Measurements from ENCODE around the gene APLNR. TPM values are rescaled to one million over a fixed set of nuclear protein-coding genes. Genes with fewer than 3 reads are reported as not detected.

Gene APLNR
- total and polyA plus RNA-seq, 2 donors (not counting 1 experiment from before 2014, with no cell fraction given), result not detected

DNA sequence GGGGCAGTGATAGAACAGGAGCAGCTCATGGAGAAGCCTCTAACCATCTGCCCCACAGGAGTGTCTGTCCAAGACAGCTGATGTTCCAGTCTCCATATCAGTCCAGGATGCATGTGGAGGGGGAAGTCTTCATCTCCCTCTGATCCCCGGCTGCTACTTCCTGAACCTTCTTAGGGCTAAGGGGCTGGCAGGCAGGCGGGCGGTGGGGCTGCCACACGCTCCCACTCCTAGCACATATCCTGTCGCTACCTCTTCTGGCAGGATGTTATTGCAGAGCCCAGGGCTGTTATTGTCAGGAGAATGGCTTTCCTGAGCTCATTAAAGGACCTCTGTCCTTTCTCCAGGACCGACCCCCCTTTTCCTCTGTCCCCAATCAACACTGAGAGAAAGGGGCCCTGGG lies 29.9 kb downstream of the APLNR start:
- Histone ChIP-seq H3K79me2 (ENCODE audit: control insufficient read depth, insufficient read depth, low read length) (no peaks in the 10 kb centered on the region), H3K4me2 (ENCODE audit: extremely low read depth, insufficient read depth, low read length) (no peak overlapping the region), H3K9me3 (ENCODE audit: control insufficient read depth, insufficient read depth, low read depth, low read length) (no peaks in the 10 kb centered on the region), H2AFZ (ENCODE audit: low read length) (no peak overlapping the region), H3K27me3 (ENCODE audit: control insufficient read depth, insufficient read depth, low read length) (peaks cover 21% of the 10 kb centered on the region), H3K27ac (ENCODE audit: insufficient read depth, low read length) (no peak overlapping the region), H3K9ac (ENCODE audit: insufficient read depth, low read length) (no peak overlapping the region), H4K20me1 (ENCODE audit: control insufficient read depth, extremely low read depth, insufficient read depth, low read length) (no peaks in the 10 kb centered on the region), H3K4me1 (ENCODE audit: control insufficient read depth, extremely low read depth, insufficient read depth, low read length) (no peaks in the 10 kb centered on the region), H3K36me3 (ENCODE audit: control insufficient read depth, insufficient read depth, low read length) (no peaks in the 10 kb centered on the region), H3K4me3 (replicated peaks in 1 of 4; ENCODE audit: control extremely low read depth in 1 of 4, insufficient read depth in 1 of 4, low read depth in 3 of 4, low read length in 4 of 4) (no peak overlapping the region)
- no peak for DNase-seq (ENCODE audit: low read depth in 2 of 2)
- no peak for TF ChIP-seq EZH2 (IDR thresholded peaks at IDR 0.05; ENCODE audit: low read length, missing control alignments)
- TF ChIP-seq, protein P1, sequence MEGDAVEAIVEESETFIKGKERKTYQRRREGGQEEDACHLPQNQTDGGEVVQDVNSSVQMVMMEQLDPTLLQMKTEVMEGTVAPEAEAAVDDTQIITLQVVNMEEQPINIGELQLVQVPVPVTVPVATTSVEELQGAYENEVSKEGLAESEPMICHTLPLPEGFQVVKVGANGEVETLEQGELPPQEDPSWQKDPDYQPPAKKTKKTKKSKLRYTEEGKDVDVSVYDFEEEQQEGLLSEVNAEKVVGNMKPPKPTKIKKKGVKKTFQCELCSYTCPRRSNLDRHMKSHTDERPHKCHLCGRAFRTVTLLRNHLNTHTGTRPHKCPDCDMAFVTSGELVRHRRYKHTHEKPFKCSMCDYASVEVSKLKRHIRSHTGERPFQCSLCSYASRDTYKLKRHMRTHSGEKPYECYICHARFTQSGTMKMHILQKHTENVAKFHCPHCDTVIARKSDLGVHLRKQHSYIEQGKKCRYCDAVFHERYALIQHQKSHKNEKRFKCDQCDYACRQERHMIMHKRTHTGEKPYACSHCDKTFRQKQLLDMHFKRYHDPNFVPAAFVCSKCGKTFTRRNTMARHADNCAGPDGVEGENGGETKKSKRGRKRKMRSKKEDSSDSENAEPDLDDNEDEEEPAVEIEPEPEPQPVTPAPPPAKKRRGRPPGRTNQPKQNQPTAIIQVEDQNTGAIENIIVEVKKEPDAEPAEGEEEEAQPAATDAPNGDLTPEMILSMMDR (conservative IDR thresholded peaks at IDR 0.05 in 1 of 2, IDR thresholded peaks at IDR 0.05 in 1 of 2; ENCODE audit: low read depth in 1 of 2, low read length in 2 of 2), result no peak

DNA sequence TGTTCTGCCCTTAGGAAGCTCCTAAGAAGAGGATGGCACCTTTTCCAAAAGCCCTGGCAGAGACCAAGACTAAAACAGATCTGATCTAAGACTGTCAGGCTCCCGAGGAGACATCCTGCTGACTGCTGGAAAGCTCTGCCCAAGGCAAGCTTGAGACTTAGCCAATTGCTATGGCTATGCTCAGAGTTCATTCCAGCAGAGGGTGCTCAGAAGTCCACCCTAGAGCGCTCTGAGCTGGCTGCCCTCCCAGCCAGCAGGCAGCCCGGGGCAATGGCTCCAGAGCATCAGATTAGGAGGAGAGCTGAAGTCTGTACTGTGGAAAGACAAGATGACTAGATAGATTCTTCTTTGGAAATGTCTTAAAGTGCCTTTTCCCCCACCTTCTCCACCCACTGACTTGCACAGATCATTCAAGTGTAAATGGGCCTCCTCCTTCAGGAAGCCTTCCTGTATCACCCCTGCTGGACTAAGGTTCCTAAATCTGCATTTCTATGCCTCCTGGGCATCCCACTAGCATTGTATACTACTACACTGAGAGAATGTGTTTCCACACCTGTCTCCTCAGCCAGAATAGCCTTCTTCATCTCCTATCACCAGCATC lies 31.9 kb downstream of the APLNR start:
- H3K9ac ChIP-seq (ENCODE audit: insufficient read depth, low read length), result no peak overlapping the region
- DNase-seq (ENCODE audit: low read depth in 2 of 2), result peak; percentile 43 to 49
- H3K4me1 ChIP-seq (ENCODE audit: control insufficient read depth, extremely low read depth, insufficient read depth, low read length), result no peaks in the 10 kb centered on the region
- H2AFZ ChIP-seq (ENCODE audit: low read length), result no peak overlapping the region
- H3K79me2 ChIP-seq (ENCODE audit: control insufficient read depth, insufficient read depth, low read length), result no peaks in the 10 kb centered on the region
- H3K27me3 ChIP-seq (ENCODE audit: control insufficient read depth, insufficient read depth, low read length), result peaks cover 24% of the 10 kb centered on the region
- no peak overlapping the region for H3K4me3 ChIP-seq (replicated peaks in 1 of 4; ENCODE audit: control extremely low read depth in 1 of 4, insufficient read depth in 1 of 4, low read depth in 3 of 4, low read length in 4 of 4)
- no peaks in the 10 kb centered on the region for H3K9me3 ChIP-seq (ENCODE audit: control insufficient read depth, insufficient read depth, low read depth, low read length)
- no peaks in the 10 kb centered on the region for H4K20me1 ChIP-seq (ENCODE audit: control insufficient read depth, extremely low read depth, insufficient read depth, low read length)
- TF ChIP-seq EZH2 (IDR thresholded peaks at IDR 0.05; ENCODE audit: low read length, missing control alignments), result no peak
- TF ChIP-seq, protein P1 (conservative IDR thresholded peaks at IDR 0.05 in 1 of 2, IDR thresholded peaks at IDR 0.05 in 1 of 2; ENCODE audit: low read depth in 1 of 2, low read length in 2 of 2), result peak in 1 of 2 donors; percentile 17
- no peak overlapping the region for H3K4me2 ChIP-seq (ENCODE audit: extremely low read depth, insufficient read depth, low read length)
- H3K27ac ChIP-seq (ENCODE audit: insufficient read depth, low read length), result no peak overlapping the region
- no peaks in the 10 kb centered on the region for H3K36me3 ChIP-seq (ENCODE audit: control insufficient read depth, insufficient read depth, low read length)

DNA sequence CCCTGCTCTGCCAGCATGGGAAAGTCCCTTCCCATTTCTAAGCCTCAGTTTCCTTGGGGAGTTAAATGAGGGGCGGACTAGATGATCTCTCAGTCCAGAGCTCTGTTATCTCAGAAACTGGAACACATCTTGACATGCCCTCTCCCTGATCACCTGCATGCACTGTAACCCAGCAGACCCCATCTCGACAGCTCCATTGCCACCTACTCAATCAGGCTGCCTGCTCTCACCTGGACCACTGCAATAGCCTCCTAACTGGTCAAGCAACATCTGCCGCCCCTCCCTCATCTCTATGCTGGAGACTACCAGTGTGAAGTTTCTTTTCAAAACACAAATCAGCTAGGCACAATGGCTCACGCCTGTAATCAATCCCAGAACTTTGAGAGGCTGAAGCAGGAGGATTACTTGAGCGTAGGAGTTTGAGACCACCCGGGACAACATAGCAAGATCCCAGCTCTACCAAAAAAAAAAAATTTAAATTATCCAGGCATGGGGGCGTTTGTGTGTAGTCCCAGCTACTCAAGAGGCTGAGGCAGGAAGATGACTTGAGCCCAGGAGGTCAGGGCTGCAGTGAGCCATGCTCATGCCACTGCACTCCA lies 33.1 kb downstream of the APLNR start:
- TF ChIP-seq, protein P1 (conservative IDR thresholded peaks at IDR 0.05 in 1 of 2, IDR thresholded peaks at IDR 0.05 in 1 of 2; ENCODE audit: low read depth in 1 of 2, low read length in 2 of 2), result no peak
- no peak for TF ChIP-seq EZH2 (IDR thresholded peaks at IDR 0.05; ENCODE audit: low read length, missing control alignments)
- no peaks in the 10 kb centered on the region for H3K4me1 ChIP-seq (ENCODE audit: control insufficient read depth, extremely low read depth, insufficient read depth, low read length)
- no peak overlapping the region for H3K4me3 ChIP-seq (replicated peaks in 1 of 4; ENCODE audit: control extremely low read depth in 1 of 4, insufficient read depth in 1 of 4, low read depth in 3 of 4, low read length in 4 of 4)
- H4K20me1 ChIP-seq (ENCODE audit: control insufficient read depth, extremely low read depth, insufficient read depth, low read length), result no peaks in the 10 kb centered on the region
- peaks cover 24% of the 10 kb centered on the region for H3K27me3 ChIP-seq (ENCODE audit: control insufficient read depth, insufficient read depth, low read length)
- H3K4me2 ChIP-seq (ENCODE audit: extremely low read depth, insufficient read depth, low read length), result no peak overlapping the region
- no peaks in the 10 kb centered on the region for H3K36me3 ChIP-seq (ENCODE audit: control insufficient read depth, insufficient read depth, low read length)
- no peak overlapping the region for H3K27ac ChIP-seq (ENCODE audit: insufficient read depth, low read length)
- no peak overlapping the region for H2AFZ ChIP-seq (ENCODE audit: low read length)
- no peaks in the 10 kb centered on the region for H3K9me3 ChIP-seq (ENCODE audit: control insufficient read depth, insufficient read depth, low read depth, low read length)
- DNase-seq (ENCODE audit: low read depth in 2 of 2), result no peak
- H3K79me2 ChIP-seq (ENCODE audit: control insufficient read depth, insufficient read depth, low read length), result no peaks in the 10 kb centered on the region
- H3K9ac ChIP-seq (ENCODE audit: insufficient read depth, low read length), result no peak overlapping the region

Measured in fibroblast of lung (primary cell).